Stimulated activated CD4-positive, alpha-beta T cell treated with anti-CD3 and anti-CD28 coated beads, Interleukin-15, amount 100 ng/mL, for 1 hour (primary cell): Measurements from ENCODE around the gene FBXO7.
A peak's percentile ranks its signal among the peaks of the same experiment; 100 is the strongest.

Experiments used
- DNase-seq, 2 donors: peaks; one replicate each; pipeline ENCODE4 v3.0.0-alpha.2; 2020; ENCODE audit warnings: low read depth in 1 of 2, low spot score in 1 of 2

Gene FBXO7

DNA sequence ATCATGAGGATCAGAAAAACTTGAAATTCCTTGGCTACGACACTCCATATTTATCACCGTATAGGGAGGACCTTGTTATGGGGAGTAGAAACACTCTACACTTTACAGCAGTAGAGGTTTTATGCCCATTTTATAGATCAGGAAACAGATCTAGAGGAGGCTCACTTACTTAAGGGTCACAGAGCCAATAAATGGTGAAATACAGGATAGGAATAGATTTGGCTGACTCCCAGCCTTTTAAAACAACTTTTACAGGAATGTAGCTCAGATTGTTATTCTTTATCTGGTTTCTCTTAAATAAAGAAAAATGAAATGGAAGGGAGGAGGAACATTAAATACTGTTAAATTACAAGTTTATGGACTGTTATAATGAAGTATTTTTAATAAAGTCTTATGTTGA lies 14.8 kb downstream of the FBXO7 start:
- no peak for DNase-seq

DNA sequence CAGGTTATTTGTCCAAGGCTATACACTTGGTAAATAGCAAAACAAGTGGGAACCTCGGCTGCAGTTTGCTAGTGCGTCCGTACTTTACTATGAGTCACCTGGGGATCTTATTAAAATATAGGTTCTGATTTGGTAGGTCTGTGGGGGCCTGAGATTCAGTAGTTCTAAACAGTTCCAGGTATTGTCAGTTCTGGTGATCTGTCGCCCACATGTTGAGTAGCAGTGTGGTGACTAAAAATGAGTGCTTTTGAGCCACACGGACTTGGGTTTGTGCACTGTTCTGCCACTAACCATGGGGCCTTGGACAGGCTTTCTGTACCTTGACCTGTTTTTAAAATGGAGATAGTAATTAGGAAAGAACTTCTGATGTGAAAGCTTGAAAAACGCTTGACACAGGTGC lies 15.7 kb downstream of the FBXO7 start:
- no peak for DNase-seq

DNA sequence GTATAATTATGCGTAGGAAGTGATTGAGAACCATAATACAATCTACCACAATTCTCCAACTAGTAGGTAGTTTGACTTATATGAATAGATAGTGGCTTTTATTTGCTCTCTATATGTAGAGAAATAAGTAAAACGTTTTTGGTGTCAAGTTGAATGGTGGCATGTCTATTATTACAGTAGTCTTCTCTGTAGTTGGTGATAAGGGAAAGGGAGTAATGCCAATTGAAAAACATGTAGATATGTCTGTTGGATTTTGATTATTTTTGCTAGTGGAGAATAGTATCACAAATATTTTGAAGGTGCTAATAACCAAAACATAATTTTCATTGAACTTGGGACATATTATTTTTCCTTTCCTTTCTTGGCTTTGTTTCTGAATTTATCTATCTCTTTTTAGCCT lies 17.5 kb downstream of the FBXO7 start:
- DNase-seq: no peak

DNA sequence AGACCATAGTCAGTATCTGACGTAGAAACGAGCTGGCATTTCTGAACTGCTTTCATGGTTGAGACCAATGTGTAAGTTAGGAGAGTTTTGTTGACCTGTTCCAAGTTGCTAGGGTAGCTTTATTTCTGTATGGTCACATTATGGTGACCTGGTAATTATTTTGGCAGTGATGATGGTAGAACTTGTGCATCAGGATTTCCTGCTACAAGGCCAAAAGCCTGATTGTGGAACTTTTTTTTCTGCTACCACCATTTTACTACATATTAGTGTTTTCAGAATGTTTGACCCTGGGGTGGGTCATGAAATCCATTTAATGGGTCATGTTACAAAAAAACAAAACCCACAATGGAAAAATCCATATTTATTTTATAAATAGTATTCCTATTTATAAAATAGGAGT lies 18.9 kb downstream of the FBXO7 start:
- no peak for DNase-seq

DNA sequence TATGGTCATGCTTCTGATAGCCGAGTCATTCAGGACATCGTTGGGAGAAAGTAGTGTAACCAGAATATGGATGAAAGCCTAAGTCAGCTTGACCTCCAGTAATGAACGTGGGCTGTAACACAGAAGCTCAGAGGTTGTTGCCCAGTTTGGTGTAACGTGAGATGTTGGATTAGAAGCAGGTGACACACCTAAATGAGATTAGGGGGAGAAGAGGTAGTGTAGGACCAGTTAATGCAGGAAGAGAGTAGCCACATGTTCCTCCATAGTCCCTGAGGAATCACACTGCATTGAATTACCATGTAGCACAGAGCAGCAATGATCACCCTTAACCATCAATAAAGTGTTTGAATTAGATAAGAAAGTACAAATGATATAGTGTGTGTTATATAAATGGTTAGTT lies 20.4 kb downstream of the FBXO7 start:
- DNase-seq: no peak

DNA sequence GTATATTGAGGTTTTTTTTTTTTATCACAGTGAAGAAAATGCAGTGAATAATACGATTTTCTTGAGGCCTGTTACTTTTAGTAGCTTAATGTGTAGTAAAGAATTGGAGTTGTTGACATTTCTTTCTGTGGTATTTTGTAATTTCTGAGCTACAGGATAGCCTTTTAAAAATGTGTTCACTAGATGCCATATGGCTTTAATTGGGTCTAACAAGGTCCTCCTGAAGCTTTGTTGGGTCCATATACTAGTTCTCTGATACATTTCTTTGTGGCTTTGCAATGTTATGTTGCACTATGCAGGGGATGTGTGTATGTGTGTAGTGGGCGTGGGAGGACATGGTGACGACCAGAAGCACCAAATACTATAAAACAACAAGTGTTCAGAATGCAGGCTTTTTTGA lies 25.1 kb downstream of the FBXO7 start:
- no peak for DNase-seq

DNA sequence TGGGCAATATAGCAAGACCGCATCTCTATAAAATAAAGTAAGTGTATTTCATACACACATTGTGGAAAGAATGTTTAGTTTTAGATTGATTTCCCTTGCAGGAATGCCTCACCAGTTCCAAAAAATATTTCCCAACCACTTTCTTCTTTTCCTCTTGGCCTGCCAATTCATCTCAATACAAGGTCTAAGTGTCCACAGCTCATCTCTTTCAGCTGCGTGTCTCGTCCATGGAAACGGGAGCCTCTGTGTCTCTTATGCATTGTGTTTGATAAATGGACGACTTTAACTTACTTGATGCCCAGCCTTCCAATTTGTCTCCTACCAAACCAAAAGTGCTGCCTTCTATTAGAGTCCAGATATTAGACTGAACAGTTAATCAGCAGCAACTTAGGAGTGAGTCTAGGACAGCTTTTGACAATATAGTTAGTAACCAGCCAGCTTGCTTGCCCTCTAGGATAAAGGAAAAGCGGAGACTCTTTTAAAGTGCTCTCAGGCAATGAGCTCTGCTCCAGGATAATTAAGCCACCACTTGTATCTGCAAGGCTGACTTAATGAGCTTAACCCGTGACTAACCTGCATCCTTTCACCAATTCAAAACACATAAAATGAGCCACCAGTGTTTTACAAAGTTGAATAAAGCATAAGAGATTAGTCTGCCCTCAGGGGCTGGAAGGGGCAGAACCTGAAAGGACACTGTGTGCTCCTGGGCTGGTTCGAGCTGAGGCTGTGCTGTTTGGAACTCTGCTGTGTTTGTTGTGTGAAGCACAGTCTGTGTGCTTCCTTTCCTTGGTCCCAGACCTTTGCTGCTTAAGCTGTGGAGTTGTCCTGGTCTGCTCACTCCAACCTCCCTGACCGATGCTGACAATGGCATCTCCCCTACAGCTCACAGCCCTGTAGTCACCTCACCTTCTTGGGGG lies 27.5 kb downstream of the FBXO7 start:
- no peak for DNase-seq

DNA sequence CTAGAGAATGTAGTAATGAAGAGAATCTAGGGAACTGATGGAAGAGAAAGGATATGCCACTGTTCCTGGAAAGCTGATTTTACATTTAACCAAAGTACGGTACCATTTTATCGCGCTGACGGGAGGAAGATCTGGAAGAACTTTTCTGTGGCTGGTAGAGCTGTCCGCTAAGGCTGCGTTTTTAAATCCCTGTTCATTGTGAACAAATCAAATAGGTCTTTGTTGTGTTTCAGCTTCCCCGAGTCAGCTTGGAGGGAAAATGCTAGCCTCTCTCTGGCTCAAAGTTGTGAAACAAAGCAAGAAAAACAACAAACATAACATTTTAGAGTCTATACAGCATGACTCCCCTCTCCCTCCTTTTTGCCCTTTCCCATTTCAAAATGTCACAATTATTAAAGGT lies 34.4 kb downstream of the FBXO7 start:
- DNase-seq: no peak

DNA sequence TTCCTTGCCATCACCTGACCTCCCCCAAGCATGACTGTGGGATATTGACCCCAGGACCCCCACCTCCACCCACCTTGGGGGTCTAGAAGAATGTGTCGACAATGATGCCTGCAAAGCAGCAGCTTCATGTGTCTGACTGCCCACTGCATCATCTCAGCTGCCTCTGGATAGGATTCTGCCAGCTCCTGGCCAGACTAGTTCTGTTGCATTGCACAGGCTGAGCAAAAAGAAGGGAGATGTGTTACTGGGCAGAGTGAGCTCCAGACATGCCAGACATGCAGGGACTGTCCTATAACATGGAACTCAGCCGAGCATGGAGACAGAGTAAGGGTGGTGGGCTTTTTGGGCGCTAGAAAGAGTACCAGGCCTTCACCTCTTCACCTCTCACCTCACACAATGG lies 36.7 kb downstream of the FBXO7 start:
- no peak for DNase-seq

DNA sequence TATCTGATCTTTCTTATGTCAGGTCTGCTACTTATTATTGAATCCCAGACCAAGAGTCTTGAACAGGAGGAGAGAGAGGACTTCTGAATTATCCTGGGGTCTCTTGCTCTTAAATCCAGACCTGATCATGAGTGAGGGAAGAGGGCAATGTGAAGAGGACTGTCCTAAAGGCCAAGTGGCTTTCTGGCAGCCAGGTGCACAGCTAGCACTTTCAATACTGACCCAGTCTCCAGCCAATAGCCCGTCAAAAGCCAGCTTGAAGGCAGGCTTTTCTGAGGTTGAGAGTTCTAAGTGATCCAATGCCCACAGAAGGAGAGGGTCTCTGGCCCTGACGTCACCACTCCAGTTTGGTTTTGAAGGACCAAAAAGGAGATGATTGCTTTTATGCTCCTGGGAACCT lies 37.2 kb downstream of the FBXO7 start:
- DNase-seq: no peak

DNA sequence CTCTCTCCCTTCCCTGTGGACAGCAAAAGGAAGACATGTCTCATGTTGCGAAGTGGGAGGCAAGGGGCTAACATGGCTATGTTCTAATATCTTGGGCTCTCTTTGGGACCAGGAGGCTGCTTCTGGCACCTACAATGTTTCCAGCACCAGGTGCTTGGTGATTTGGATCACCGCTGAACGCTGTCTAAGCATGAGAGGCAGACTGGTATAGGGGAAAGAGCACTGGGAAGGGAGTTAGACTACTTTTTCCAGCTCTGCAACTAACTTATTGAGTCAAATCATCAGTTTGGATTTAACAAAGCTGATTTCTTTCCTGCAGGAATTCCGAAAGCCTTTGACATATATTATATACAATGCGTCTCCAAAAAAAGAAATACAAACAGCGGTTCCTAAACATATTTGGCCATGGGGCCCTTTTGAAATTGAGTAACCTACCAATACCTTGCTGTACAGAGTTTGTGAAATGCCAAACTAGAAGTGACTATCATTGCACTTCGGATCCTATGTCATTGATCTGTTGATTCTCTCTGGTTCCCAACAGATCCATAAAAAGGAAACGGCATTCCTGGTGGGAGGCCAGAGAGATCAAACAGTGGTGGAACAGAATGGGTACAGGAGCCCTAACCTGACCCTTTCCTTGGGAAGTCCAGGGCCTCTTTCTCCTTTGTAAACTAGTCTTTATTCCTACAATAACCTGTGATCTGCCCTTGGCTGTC lies 37.8 kb downstream of the FBXO7 start:
- DNase-seq: no peak

DNA sequence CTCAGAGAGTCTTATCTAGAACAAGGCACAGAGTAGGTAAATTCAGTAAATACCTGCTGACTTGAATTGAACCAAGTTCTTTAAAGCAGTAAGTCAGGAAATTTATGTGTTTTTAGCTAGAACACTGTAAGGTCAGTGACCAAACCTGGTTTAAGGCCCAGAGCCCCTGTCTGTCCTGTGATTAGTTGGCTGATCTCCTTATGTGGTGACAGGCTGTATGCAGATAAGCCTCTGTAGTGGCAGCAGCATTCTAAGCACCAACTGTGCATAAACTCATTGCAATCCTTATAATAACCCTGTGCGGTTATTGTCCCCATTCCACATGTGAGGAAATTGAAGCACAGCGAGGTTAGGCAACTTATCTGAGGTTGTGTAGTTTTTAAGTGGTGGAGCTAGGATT lies 40.5 kb downstream of the FBXO7 start:
- DNase-seq: no peak

DNA sequence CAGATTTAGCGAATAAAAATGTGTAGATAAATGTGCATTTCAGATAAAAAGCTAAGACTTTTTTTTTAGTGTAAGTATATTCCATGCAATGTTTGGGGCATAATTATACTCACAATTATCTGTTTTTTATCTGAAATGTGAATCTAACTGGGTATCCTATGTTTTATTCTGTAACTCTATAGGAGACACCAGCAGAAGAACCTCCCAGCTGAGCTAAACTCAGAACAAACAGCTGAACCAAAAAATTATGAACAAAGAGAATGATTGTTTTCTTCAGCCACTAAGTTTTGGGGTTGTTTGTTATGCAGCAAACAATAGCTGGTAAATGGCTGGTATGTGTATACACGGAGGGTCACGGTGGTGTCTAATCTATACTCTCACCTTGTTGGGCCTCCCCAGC lies 42.9 kb downstream of the FBXO7 start:
- DNase-seq: no peak

DNA sequence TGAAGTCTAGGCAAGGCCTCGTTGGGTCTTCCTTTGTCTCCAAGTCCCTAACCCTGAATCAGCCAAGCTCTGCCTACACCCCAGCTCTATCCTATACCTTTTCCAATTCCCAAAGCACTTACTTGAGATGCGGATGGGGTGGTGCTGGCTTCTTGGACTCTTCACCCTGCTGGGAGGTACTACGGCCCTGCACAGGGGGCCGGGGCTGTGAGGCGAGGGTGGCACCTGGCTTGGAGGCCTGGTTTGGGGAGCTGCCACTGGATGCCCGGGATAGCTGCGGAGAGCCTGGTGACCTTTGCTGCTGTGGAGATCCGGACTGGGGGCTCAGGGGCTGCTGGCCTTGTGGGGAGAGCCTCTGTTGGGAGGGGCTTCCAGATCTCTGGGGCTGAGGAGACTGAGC lies 43.3 kb downstream of the FBXO7 start:
- no peak for DNase-seq

DNA sequence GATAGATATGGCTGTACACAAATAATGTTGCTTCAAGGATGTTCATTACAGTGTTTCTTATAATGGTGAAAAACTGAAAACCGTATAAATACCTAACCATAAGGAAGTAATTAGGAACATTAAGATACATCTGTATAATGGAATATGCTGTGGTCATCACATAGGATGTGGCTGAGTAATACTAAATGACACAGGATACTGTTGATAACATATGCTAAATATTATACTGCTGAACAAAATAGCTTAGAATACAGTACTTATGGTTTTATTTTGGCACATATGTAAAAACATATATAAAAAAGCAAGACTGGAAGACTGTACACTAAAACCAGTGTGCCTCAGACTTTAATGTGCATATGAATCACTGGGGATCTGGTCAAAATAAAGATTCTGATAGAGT lies 43.8 kb downstream of the FBXO7 start:
- DNase-seq: no peak

DNA sequence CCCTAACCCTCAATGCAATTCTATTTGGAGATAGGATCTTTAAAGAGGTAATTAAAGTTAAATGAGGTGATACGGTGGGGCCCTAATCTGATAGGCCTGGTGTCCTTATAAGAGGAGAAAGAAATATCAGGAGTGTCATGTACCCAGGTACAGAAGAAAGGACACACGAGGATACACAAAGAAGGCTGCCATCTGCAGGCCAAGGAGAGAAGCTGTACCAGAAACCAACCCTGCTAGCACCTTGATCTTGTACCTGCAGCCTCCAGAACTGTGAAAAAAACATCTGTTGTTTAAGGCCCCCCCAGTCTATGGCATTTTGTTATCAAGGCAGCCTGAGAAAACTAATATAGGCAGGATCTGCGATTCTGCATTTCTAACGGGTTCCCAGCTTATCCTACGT lies 44.2 kb downstream of the FBXO7 start:
- DNase-seq: no peak

DNA sequence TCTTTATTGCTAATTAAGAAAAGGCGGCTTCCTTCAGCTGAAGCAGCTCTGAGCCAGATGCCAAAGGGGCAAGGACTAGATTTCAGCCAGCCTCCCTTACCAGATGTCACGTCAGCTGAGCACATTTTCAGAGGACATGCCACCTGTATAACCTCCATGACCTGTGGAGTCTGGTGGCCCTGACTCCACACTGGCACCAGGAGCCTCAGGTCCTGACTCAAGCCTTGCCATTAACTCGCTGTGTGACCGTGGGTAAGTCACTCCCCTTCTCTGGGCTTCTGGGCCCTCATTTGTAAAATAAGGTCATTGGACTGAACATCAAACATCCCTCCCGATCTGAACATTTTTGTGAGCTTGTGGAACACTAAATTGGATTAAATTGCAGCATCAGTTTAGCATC lies 46.0 kb downstream of the FBXO7 start:
- no peak for DNase-seq

DNA sequence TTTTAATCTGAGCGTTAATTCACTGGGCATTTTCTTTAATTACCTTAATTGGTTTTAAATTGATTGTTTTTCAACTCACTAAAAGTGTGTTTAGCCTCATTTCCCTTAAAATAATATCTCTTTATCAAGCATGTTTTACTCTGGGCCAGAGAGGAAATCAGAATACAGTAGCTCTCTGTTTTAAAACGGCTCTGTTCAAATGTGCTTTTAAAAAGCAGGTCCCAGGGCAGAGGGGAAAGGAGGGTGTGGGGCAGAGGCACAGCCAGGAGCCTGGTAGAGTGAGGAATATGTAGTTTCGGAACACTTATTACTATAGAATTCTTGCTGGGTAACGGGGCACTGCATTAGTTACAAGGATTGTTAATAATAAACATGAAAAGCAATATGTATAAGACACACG lies 47.6 kb downstream of the FBXO7 start:
- no peak for DNase-seq

DNA sequence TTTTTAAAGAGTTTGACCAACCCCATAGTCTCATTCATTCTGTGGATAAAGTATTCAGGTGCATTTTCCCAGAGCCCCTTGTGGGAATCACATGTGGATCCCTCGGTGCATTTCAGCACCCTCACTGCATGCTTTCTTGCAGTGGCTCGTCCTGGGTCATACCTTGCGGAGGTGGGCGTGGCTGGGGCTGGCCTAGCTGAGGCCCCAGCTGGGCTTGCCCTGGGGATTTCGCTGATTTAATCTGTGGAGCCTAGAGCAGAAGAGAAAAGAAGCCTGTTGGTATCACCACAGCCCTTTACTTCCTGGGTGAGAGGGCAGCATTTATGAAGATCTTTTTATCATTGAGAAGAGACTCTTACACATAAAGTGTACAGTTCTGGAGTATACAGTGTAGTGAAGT lies 53.1 kb downstream of the FBXO7 start:
- no peak for DNase-seq

DNA sequence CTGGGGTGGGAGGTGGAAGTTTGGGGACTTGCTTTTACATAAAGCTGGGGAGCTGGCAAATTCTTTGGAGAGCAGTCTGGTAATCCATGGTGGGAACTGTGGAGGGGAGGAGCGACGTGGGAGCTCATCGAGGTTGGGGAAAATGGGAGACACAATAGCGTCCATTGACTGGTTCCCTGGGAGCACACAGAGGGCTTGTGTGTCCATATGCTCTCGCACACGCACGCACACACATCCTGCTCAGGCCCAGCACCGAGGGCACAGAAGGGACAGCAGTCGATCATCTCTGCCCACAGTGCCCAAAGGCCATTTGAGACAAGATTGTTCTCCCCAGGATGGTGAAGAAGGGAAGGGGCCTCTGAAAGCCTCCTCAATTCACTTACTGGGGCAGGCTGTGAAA lies 53.7 kb downstream of the FBXO7 start:
- DNase-seq: no peak

DNA sequence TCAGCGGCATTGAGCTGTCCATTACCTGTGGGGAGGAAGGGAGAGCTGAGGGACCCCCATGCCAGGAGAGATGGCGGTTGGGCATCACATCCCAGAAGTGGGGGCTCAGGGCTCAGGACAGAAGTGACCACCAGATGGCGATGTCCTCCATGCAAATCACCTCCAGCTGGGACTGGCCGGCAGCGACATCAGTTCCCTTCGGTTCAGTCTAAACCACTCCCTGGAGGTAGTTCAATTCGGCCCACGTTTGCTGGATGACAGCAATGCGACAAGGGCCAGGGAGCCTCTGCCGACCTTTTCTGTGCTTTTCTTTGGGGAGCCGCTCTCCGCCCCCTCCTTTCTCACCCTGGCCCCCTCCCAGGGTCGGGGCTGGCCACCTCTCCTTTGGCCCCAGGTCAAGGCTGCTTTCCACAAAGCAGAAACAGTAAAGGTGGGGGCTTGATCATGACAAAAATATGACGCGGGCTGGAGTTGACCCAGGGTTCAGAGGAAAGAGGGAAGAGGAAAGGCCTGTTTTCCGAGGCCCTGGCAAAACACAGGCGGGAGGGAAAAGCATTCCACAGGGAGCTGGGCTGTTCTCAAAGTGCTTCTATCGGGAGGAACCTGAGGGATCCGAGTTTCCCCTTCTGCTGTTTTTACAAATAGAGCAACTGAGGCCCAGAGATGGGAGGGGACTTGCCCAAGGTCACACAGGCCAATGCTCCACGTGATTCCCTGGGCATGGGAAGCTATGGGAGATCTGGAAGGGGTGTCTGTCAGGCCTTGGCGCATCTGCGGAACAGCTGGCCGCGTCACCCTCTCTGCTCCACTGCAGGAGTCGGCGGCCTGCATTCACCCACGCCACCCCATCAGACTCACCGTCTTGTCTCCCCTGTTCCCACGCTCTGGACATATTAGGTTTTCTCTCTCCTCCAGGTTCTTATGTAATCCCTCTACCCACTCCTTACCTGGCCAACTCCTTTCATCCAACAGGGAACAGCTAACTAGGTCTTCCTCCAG lies 54.7 kb downstream of the FBXO7 start:
- peak; percentile 23 to 31 for DNase-seq
